H1 (cell line): ENCODE data around the gene AMBP. TPM values are rescaled to one million over a fixed set of nuclear protein-coding genes. Genes with fewer than 3 reads are reported as not detected.

Experiments used
- ATF2 ChIP-seq: IDR thresholded peaks from 2 replicates; pipeline ENCODE4 v1.6.1; 2012; ENCODE audit warnings: low read length, inconsistent platforms
- CREB1 ChIP-seq: IDR thresholded peaks from 2 replicates; pipeline ENCODE4 v1.6.1; 2012; ENCODE audit warnings: inconsistent platforms
- MAFK ChIP-seq: IDR thresholded peaks from 2 replicates; pipeline ENCODE4 v1.6.1; 2012; ENCODE audit warnings: low read depth, mild to moderate bottlenecking, improper control_type of control experiment, low read length
- SP1 ChIP-seq: IDR thresholded peaks from 2 replicates; pipeline ENCODE4 v1.6.1; 2011; ENCODE audit warnings: low read depth, low read length
- polyA plus RNA-seq, 7 experiments: library from polyadenylated mRNA; depleted of rRNA in 3 of 7; stranded (reverse) in 5 of 7; unstranded in 2 of 7; fragments of >200 nt in 5 of 7; fragments of 200-250 nt in 2 of 7; gene quantifications; 1 replicate in 5 of 7; 2 replicates in 1 of 7; 4 replicates in 1 of 7; pipeline versions ENCODE4 v1.2.1 to v1.2.3, GENCODE V29; 2011 to 2013; ENCODE audit warnings: missing spikeins in 2 of 7, mixed read lengths in 2 of 7
- total RNA-seq: library from RNA; stranded (reverse); fragmentation: NEBNext Ultra II Directional; extraction: Animal tissue kit (Norgen Biotek cat#: 25700); gene quantifications from 2 replicates; pipeline ENCODE4 v1.2.1, GENCODE V29; 2021

Gene AMBP
- total and polyA plus RNA-seq, 2 of the 8 experiments (the other 6 are each of a cell fraction or from before 2014, with no cell fraction given), result 3.0 to 4.0 TPM

DNA sequence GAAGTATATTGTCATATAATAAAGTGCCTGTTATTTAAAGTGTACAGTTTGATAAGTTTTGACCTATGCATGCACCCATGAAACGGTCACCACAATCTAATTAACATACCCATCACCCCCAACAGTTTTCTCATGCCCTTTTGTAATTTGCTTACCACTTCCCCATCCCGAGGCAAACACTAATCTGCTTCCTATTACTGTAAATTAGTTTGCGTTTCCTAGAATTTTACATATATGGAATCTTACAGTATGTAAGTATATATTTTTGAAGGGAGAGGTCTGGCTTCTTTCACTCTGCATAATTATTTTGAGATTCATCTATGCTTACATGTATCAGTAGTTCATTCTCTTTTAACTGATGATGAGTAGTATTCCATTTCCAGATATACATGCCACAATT, 56.5 kb downstream of the AMBP start (continued):
- TF ChIP-seq ATF2, result no peak
- TF ChIP-seq MAFK, result no peak
- no peak for TF ChIP-seq SP1
- no peak for TF ChIP-seq CREB1
- TF ChIP-seq, all 59 proteins: peak for 0
